ENCODE results near the gene TIMP2.

TIMP2 gene

DNA sequence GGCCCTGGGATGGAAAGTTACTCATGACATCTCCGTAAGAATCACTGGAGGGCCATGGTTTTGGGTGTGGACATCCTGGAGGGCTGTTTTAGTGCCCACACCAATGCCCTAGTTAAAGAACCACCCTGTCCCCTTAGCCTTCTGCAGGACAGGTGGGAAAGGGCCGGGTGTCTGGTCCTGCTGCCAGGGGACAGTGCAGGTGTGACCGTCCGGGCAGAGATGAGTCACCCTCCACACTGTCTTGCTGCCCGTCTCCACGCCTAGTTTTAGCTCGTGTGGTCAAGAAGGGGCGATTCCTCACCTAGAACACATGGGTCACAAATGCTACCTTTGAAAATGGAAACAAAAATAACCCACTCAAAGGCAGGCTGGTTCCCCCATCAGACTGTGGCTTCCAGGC lies 39.2 kb downstream of the TIMP2 start:
- Histone ChIP-seq H3K27me3 (ENCODE audit: control insufficient read depth, low read length) (peaks cover 32% of the 10 kb centered on the region), H3K4me2 (ENCODE audit: low read length) (no peak overlapping the region), H3F3A (ENCODE audit: control insufficient read depth, insufficient read depth) (no peaks in the 10 kb centered on the region), H3K4me1 (ENCODE audit: control insufficient read depth, low read length) (peaks cover 4% of the 10 kb centered on the region; the same call in 1 of the 2 replicates), H3K4me3 (ENCODE audit: low read length) (no peak overlapping the region), H3K36me3 (ENCODE audit: control insufficient read depth, low read length) (no peaks in the 10 kb centered on the region), H3K9me2 (replicated peaks; ENCODE audit: control insufficient read depth, low read length) (no peaks in the 10 kb centered on the region), H4K20me1 (ENCODE audit: control insufficient read depth, insufficient read depth, low read depth, low read length) (no peaks in the 10 kb centered on the region), H3K27ac (ENCODE audit: low read depth, low read length) (no peak overlapping the region), H3K9me3 (ENCODE audit: control insufficient read depth, insufficient read depth, low read length) (no peaks in the 10 kb centered on the region), H3K79me2 (ENCODE audit: control insufficient read depth, low read length) (no peaks in the 10 kb centered on the region)
- TF ChIP-seq, protein P1, sequence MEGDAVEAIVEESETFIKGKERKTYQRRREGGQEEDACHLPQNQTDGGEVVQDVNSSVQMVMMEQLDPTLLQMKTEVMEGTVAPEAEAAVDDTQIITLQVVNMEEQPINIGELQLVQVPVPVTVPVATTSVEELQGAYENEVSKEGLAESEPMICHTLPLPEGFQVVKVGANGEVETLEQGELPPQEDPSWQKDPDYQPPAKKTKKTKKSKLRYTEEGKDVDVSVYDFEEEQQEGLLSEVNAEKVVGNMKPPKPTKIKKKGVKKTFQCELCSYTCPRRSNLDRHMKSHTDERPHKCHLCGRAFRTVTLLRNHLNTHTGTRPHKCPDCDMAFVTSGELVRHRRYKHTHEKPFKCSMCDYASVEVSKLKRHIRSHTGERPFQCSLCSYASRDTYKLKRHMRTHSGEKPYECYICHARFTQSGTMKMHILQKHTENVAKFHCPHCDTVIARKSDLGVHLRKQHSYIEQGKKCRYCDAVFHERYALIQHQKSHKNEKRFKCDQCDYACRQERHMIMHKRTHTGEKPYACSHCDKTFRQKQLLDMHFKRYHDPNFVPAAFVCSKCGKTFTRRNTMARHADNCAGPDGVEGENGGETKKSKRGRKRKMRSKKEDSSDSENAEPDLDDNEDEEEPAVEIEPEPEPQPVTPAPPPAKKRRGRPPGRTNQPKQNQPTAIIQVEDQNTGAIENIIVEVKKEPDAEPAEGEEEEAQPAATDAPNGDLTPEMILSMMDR (IDR thresholded peaks at IDR 0.05; ENCODE audit: low read depth, low read length, poor library complexity, severe bottlenecking): no peak
- no peak for TF ChIP-seq EZH2phosphoT487 (IDR thresholded peaks at IDR 0.05; ENCODE audit: borderline replicate concordance, low read length)

DNA sequence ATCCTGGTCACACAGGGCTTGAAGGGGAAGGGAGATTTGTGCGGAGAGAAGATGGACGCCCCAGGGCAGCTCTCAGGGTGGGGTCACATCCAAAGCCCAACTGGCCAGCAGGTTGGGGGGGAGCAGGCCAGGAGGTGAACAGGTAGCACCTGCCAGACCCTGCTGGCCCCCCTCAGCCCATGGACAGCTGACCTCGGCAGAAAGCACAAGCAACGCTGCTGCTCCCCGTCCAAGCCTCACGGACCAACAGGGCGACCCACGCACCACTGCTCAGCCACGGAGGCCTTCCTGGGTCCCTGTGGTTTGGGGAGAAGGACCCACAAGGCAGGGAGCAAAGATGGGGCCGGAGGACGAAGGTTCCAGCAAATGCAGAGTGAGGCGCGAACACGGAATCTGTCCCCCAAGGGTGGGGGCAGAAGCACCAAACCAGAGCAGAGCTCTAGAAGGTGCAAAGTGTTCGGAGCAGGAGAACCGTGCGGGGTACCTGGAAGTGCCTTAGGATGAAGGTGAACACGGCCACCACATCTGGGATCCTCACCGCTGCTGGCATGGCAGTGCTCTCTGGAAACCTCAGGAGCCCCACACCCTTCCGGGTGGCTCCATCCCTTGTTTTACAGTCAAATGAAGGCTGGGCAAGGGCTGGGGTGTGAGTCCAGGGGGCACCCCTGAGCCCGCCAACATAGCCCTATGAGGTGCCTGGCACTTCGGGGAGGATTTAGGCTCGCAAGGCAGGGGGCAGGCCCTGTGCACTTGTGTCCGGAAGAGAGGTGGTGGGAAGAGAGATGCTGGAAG lies 40.1 kb downstream of the TIMP2 start:
- no peaks in the 10 kb centered on the region for H3F3A ChIP-seq (ENCODE audit: control insufficient read depth, insufficient read depth)
- peaks cover 4% of the 10 kb centered on the region; the same call in 1 of the 2 replicates for H3K4me1 ChIP-seq (ENCODE audit: control insufficient read depth, low read length)
- peaks cover 24% of the 10 kb centered on the region for H3K27me3 ChIP-seq (ENCODE audit: control insufficient read depth, low read length)
- no peaks in the 10 kb centered on the region for H3K79me2 ChIP-seq (ENCODE audit: control insufficient read depth, low read length)
- TF ChIP-seq EZH2phosphoT487 (IDR thresholded peaks at IDR 0.05; ENCODE audit: borderline replicate concordance, low read length): no peak
- TF ChIP-seq, protein P1 (IDR thresholded peaks at IDR 0.05; ENCODE audit: low read depth, low read length, poor library complexity, severe bottlenecking): no peak
- H3K4me2 ChIP-seq (ENCODE audit: low read length): no peak overlapping the region
- no peaks in the 10 kb centered on the region for H3K9me3 ChIP-seq (ENCODE audit: control insufficient read depth, insufficient read depth, low read length)
- no peak overlapping the region for H3K27ac ChIP-seq (ENCODE audit: low read depth, low read length)
- H4K20me1 ChIP-seq (ENCODE audit: control insufficient read depth, insufficient read depth, low read depth, low read length): no peaks in the 10 kb centered on the region
- H3K9me2 ChIP-seq (replicated peaks; ENCODE audit: control insufficient read depth, low read length): no peaks in the 10 kb centered on the region
- no peaks in the 10 kb centered on the region for H3K36me3 ChIP-seq (ENCODE audit: control insufficient read depth, low read length)
- no peak overlapping the region for H3K4me3 ChIP-seq (ENCODE audit: low read length)

DNA sequence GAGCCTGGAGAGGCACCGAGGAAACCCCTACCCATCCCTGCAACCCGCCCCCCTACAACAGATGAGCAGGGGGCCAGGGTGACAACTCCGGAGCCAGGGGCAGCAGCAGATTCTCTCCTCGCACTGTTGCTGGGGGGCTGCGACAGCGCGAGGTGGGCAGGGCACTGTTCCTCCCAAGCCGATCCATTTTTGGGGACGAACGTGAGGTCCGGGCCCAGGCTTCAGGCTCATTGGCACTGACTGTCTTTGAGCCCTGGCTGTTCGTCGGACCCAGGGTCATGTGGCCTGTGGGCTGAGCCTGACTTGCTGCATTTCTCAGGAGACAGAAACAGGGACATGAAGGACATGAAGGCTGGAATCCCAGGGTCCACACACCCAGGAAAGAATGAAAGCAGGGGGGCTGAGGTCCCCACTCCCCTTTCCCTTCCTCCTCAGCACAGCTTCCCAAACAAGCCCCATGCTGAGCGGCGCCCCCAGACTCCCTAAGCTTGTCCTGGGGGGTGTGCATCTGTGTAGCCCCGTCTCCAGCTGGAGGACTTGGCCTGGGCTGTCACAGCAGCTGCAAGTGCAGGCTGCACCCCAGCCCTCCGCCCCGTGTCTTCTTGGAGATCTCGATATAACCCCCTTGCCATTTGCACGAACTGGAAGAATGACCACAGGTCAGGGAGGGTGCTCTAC lies 40.9 kb downstream of the TIMP2 start:
- Histone ChIP-seq H3K4me1 (ENCODE audit: control insufficient read depth, low read length) (no peaks in the 10 kb centered on the region), H3K79me2 (ENCODE audit: control insufficient read depth, low read length) (no peaks in the 10 kb centered on the region), H3K9me3 (ENCODE audit: control insufficient read depth, insufficient read depth, low read length) (no peaks in the 10 kb centered on the region), H3K27me3 (ENCODE audit: control insufficient read depth, low read length) (peaks cover 24% of the 10 kb centered on the region), H3K9me2 (replicated peaks; ENCODE audit: control insufficient read depth, low read length) (no peaks in the 10 kb centered on the region), H3K4me2 (ENCODE audit: low read length) (no peak overlapping the region), H3K27ac (ENCODE audit: low read depth, low read length) (no peak overlapping the region), H3F3A (ENCODE audit: control insufficient read depth, insufficient read depth) (no peaks in the 10 kb centered on the region), H3K4me3 (ENCODE audit: low read length) (no peak overlapping the region), H3K36me3 (ENCODE audit: control insufficient read depth, low read length) (no peaks in the 10 kb centered on the region), H4K20me1 (ENCODE audit: control insufficient read depth, insufficient read depth, low read depth, low read length) (no peaks in the 10 kb centered on the region)
- TF ChIP-seq EZH2phosphoT487 (IDR thresholded peaks at IDR 0.05; ENCODE audit: borderline replicate concordance, low read length): no peak
- TF ChIP-seq, protein P1 (IDR thresholded peaks at IDR 0.05; ENCODE audit: low read depth, low read length, poor library complexity, severe bottlenecking): no peak

Data from DOHH2 (cell line).